Calu3 (cell line): Measurements from ENCODE around the gene VWA8. TPM values are rescaled to one million over a fixed set of nuclear protein-coding genes. Genes with fewer than 3 reads are reported as not detected.

Experiments
- BruUV-seq: library from RNA; stranded (reverse); fragments of 400-500 nt; replicated peaks from 2 replicates; lab custom pipeline; 2021; lab: Mats Ljungman, UMichigan
- CTCF ChIA-PET: fragments of 300-600 bp; sonication (Branson Sonifier 250); formaldehyde crosslinking; loops from one replicate; lab custom pipeline; 2022; ENCODE audit warnings: antibody characterized with exemption; lab: Charles Lee
- DNase-seq: peaks from one replicate; pipeline ENCODE4 v3.0.0; 2022
- H3K27ac Mint-ChIP-seq: one replicate; pipeline ENCODE4 v1.8.0; 2022; ENCODE audit warnings: mixed read lengths; ENCODE audit not compliant: unreplicated experiment
- H3K27me3 Mint-ChIP-seq: one replicate; pipeline ENCODE4 v1.8.0; 2022; ENCODE audit warnings: mixed read lengths; ENCODE audit not compliant: unreplicated experiment
- H3K36me3 Mint-ChIP-seq: one replicate; pipeline ENCODE4 v1.8.0; 2022; ENCODE audit warnings: mild to moderate bottlenecking, moderate library complexity, mixed read lengths; ENCODE audit not compliant: insufficient read depth, unreplicated experiment
- H3K4me1 Mint-ChIP-seq: one replicate; pipeline ENCODE4 v1.8.0; 2022; ENCODE audit warnings: mild to moderate bottlenecking, low read depth, mixed read lengths; ENCODE audit not compliant: unreplicated experiment
- H3K4me3 Mint-ChIP-seq: one replicate; pipeline ENCODE4 v1.8.0; 2022; ENCODE audit warnings: mild to moderate bottlenecking, low read depth, moderate library complexity, mixed read lengths; ENCODE audit not compliant: unreplicated experiment
- H3K9me3 Mint-ChIP-seq: one replicate; pipeline ENCODE4 v1.8.0; 2022; ENCODE audit warnings: low read depth, mixed read lengths; ENCODE audit not compliant: unreplicated experiment
- CTCF ChIP-seq: fragments of 200-600 bp; IDR thresholded peaks from one replicate; pipeline ENCODE4 v1.8.0; 2022; ENCODE audit warnings: antibody characterized with exemption; ENCODE audit not compliant: unreplicated experiment
- intact Hi-C: fragments of 100-400 bp; cut with micrococcal nuclease; formaldehyde crosslinking; loops from one replicate; pipeline ENCODE4 v1.10.0; 2022; ENCODE audit not compliant: unreplicated experiment
- total RNA-seq: library from RNA; stranded (reverse); gene quantifications from 2 replicates; pipeline ENCODE4 v1.2.3, GENCODE V29; 2022

VWA8 gene
- total RNA-seq, 1 experiment from 2014 or later: 15.2 TPM

- Mint-ChIP-seq H3K4me1 (no peaks in the 10 kb centered on the region), H3K36me3 (no peaks in the 10 kb centered on the region), H3K27ac (no peak overlapping the region), H3K27me3 (no peaks in the 10 kb centered on the region), H3K9me3 (no peaks in the 10 kb centered on the region), H3K4me3 (no peak overlapping the region)
- intact Hi-C loops: no loop called here
- no peak for DNase-seq
- TF ChIP-seq CTCF: no peak
- CTCF ChIA-PET: no interaction called here
- no TSS peak for BruUV-seq
Observed at GRCh38 chr13:41670873-41671443, 290.0 kb downstream of the VWA8 start.

GRCh38 chr13:41668130-41668757 lies 292.7 kb downstream of the VWA8 start:
- Mint-ChIP-seq H3K4me3 (no peak overlapping the region), H3K27me3 (no peaks in the 10 kb centered on the region), H3K36me3 (no peaks in the 10 kb centered on the region), H3K27ac (no peak overlapping the region), H3K4me1 (no peaks in the 10 kb centered on the region), H3K9me3 (no peaks in the 10 kb centered on the region)
- CTCF ChIA-PET: interaction anchor here (1.1 to 1.4 kb wide), 2 partner anchors 15 to 29 kb away, joined by 3 read pairs; no protein-coding TSS in a partner anchor
- no TSS peak for BruUV-seq
- no peak for TF ChIP-seq CTCF
- peak; percentile 39 for DNase-seq
- intact Hi-C loops: loop anchor here (1.0 to 10.0 kb wide), 3 partner anchors 237 to 442 kb away; no protein-coding TSS in a partner anchor

GRCh38 chr13:41666644-41667043 lies 294.3 kb downstream of the VWA8 start:
- CTCF ChIA-PET: no interaction called here
- no TSS peak for BruUV-seq

GRCh38 chr13:41660411-41660810 lies 300.5 kb downstream of the VWA8 start:
- CTCF ChIA-PET: no interaction called here
- intact Hi-C loops: loop anchor here (10.0 kb wide), 1 partner anchor 244 kb away; no protein-coding TSS in a partner anchor
- Mint-ChIP-seq H3K4me3 (no peak overlapping the region), H3K27ac (no peak overlapping the region), H3K36me3 (no peaks in the 10 kb centered on the region), H3K4me1 (peaks cover 8% of the 10 kb centered on the region), H3K27me3 (no peaks in the 10 kb centered on the region), H3K9me3 (no peaks in the 10 kb centered on the region)
- no TSS peak for BruUV-seq
- no peak for DNase-seq
- no peak for TF ChIP-seq CTCF

More at GRCh38 chr13:41666644-41667043, 294.3 kb downstream of the VWA8 start:
- Mint-ChIP-seq H3K4me3 (no peak overlapping the region), H3K27ac (no peak overlapping the region), H3K4me1 (no peaks in the 10 kb centered on the region), H3K27me3 (no peaks in the 10 kb centered on the region), H3K36me3 (no peaks in the 10 kb centered on the region), H3K9me3 (no peaks in the 10 kb centered on the region)
- TF ChIP-seq CTCF: no peak
- intact Hi-C loops: loop anchor here (5.0 to 10.0 kb wide), 2 partner anchors 238 to 376 kb away; no protein-coding TSS in a partner anchor
- no peak for DNase-seq
